ENCODE results near the gene TNS4.

The TNS4 gene

GRCh38 chr17:40452216-40452787 lies 49.1 kb downstream of the TNS4 start:
- Histone ChIP-seq H3K79me2 (ENCODE audit: insufficient read depth, low read depth) (no peaks in the 10 kb centered on the region), H3K4me1 (ENCODE audit: low read depth, poor library complexity, severe bottlenecking) (peaks cover 7% of the 10 kb centered on the region), H3K27ac (no peak overlapping the region), H3K4me3 (IDR thresholded peaks at IDR 0.05; ENCODE audit: insufficient read depth, low read depth, low read length) (no peak overlapping the region), H2AFZ (ENCODE audit: low read depth) (no peak overlapping the region), H3K36me3 (ENCODE audit: insufficient read depth) (no peaks in the 10 kb centered on the region), H3K9ac (no peak overlapping the region), H4K20me1 (ENCODE audit: insufficient read depth) (no peaks in the 10 kb centered on the region), H3K27me3 (ENCODE audit: insufficient read depth, low read depth) (peaks cover 65% of the 10 kb centered on the region), H3K4me2 (no peak overlapping the region)
- no peak for TF ChIP-seq CTCF (conservative IDR thresholded peaks at IDR 0.05; ENCODE audit: low read depth, low read length)

GRCh38 chr17:40451420-40451819 lies 50.0 kb downstream of the TNS4 start:
- H3K4me1 ChIP-seq (ENCODE audit: low read depth, poor library complexity, severe bottlenecking), result peaks cover 7% of the 10 kb centered on the region

GRCh38 chr17:40450175-40450574 lies 51.2 kb downstream of the TNS4 start:
- no peak overlapping the region for H3K4me3 ChIP-seq (IDR thresholded peaks at IDR 0.05; ENCODE audit: insufficient read depth, low read depth, low read length)
- no peaks in the 10 kb centered on the region for H4K20me1 ChIP-seq (ENCODE audit: insufficient read depth)
- no peaks in the 10 kb centered on the region for H3K79me2 ChIP-seq (ENCODE audit: insufficient read depth, low read depth)
- H2AFZ ChIP-seq (ENCODE audit: low read depth), result no peak overlapping the region
- no peak overlapping the region for H3K4me2 ChIP-seq
- no peak overlapping the region for H3K27ac ChIP-seq
- peak; percentile 83 for TF ChIP-seq CTCF (conservative IDR thresholded peaks at IDR 0.05; ENCODE audit: low read depth, low read length)
- no peaks in the 10 kb centered on the region for H3K36me3 ChIP-seq (ENCODE audit: insufficient read depth)
- peaks cover 72% of the 10 kb centered on the region for H3K27me3 ChIP-seq (ENCODE audit: insufficient read depth, low read depth)
- no peak overlapping the region for H3K9ac ChIP-seq
- peaks cover 16% of the 10 kb centered on the region for H3K4me1 ChIP-seq (ENCODE audit: low read depth, poor library complexity, severe bottlenecking)

More at GRCh38 chr17:40451420-40451819, 50.0 kb downstream of the TNS4 start:
- Histone ChIP-seq H3K4me3 (IDR thresholded peaks at IDR 0.05; ENCODE audit: insufficient read depth, low read depth, low read length) (no peak overlapping the region), H3K4me2 (no peak overlapping the region), H3K27me3 (ENCODE audit: insufficient read depth, low read depth) (peaks cover 69% of the 10 kb centered on the region), H4K20me1 (ENCODE audit: insufficient read depth) (no peaks in the 10 kb centered on the region), H2AFZ (ENCODE audit: low read depth) (no peak overlapping the region), H3K9ac (no peak overlapping the region), H3K79me2 (ENCODE audit: insufficient read depth, low read depth) (no peaks in the 10 kb centered on the region), H3K36me3 (ENCODE audit: insufficient read depth) (no peaks in the 10 kb centered on the region), H3K27ac (no peak overlapping the region)
- no peak for TF ChIP-seq CTCF (conservative IDR thresholded peaks at IDR 0.05; ENCODE audit: low read depth, low read length)

- Histone ChIP-seq H3K9ac (no peak overlapping the region), H2AFZ (ENCODE audit: low read depth) (no peak overlapping the region), H3K79me2 (ENCODE audit: insufficient read depth, low read depth) (no peaks in the 10 kb centered on the region), H4K20me1 (ENCODE audit: insufficient read depth) (no peaks in the 10 kb centered on the region), H3K4me3 (IDR thresholded peaks at IDR 0.05; ENCODE audit: insufficient read depth, low read depth, low read length) (no peak overlapping the region), H3K4me2 (no peak overlapping the region), H3K4me1 (ENCODE audit: low read depth, poor library complexity, severe bottlenecking) (peaks cover 29% of the 10 kb centered on the region), H3K27ac (no peak overlapping the region), H3K36me3 (ENCODE audit: insufficient read depth) (no peaks in the 10 kb centered on the region), H3K27me3 (ENCODE audit: insufficient read depth, low read depth) (peaks cover 69% of the 10 kb centered on the region)
- no peak for TF ChIP-seq CTCF (conservative IDR thresholded peaks at IDR 0.05; ENCODE audit: low read depth, low read length)
These were observed 52.7 kb downstream of the TNS4 start for GRCh38 chr17:40448639-40449261.
